ENCODE data around the gene ZP3. TPM values are rescaled to one million over a fixed set of nuclear protein-coding genes. Genes with fewer than 3 reads are reported as not detected.
"Not testable (repeated sequence)": the region's sequence is repeated elsewhere in the genome, so short reads cannot be mapped to it uniquely, and the experiment has no call there.

ZP3 gene
- total RNA-seq, 1 experiment from 2014 or later = 14.2 TPM

- H3K4me1 ChIP-seq (replicated peaks; ENCODE audit: insufficient read depth) = peaks cover 18% of the 10 kb centered on the region
- ChIA-PET POLR2A (ENCODE audit: unreplicated experiment) (interaction anchor here (0.5 to 0.7 kb wide), 3 partner anchors 34 to 102 kb away, joined by 3 to 15 read pairs (median 4); partner anchors contain the start of gene YWHAG), CTCF (no interaction called here)
- peak overlapping the region; percentile 37 for H3K27ac ChIP-seq
- BruUV-seq (replicated peaks) = TSS peak; percentile 95
- TF ChIP-seq CTCF (conservative IDR thresholded peaks at IDR 0.05) (no peak), EZH2 (IDR thresholded peaks at IDR 0.05; ENCODE audit: low read depth) (no peak)
- H2AFZ ChIP-seq = peak overlapping the region; percentile 80
- DNase-seq = no peak
- no peaks in the 10 kb centered on the region for H3K27me3 ChIP-seq (ENCODE audit: insufficient read depth, low read depth)
- intact Hi-C loops (cut with micrococcal nuclease; ENCODE audit: unreplicated experiment) = loop anchor here (1.0 kb wide), 1 partner anchor 33 kb away; no protein-coding TSS in a partner anchor
- peak overlapping the region; percentile 91; the same call in 1 of the 2 replicates for H3K4me3 ChIP-seq
- peak overlapping the region; percentile 70 for H3K4me2 ChIP-seq
- 0 out of 2 replicates have a peak, but pooled peaks cover 5% of the 10 kb centered on the region for H3F3A ChIP-seq (ENCODE audit: insufficient read depth, low read depth)
- H3K36me3 ChIP-seq (ENCODE audit: low read depth) = no peaks in the 10 kb centered on the region
- no peaks in the 10 kb centered on the region for H4K20me1 ChIP-seq (ENCODE audit: insufficient read depth)
- no peaks in the 10 kb centered on the region for H3K9me2 ChIP-seq (ENCODE audit: insufficient read depth)
- H3K9me3 ChIP-seq (ENCODE audit: insufficient read depth, low read depth) = no peaks in the 10 kb centered on the region
- no peaks in the 10 kb centered on the region for H3K79me2 ChIP-seq (ENCODE audit: low read depth)
Observed at GRCh38 chr7:76392531-76393115, 32.1 kb upstream of the ZP3 start.

- Histone ChIP-seq H3K9me3 (ENCODE audit: insufficient read depth, low read depth) (no peaks in the 10 kb centered on the region), H3K27me3 (ENCODE audit: insufficient read depth, low read depth) (no peaks in the 10 kb centered on the region), H3K79me2 (ENCODE audit: low read depth) (no peaks in the 10 kb centered on the region), H4K20me1 (ENCODE audit: insufficient read depth) (no peaks in the 10 kb centered on the region), H3F3A (ENCODE audit: insufficient read depth, low read depth) (0 out of 2 replicates have a peak, but pooled peaks cover 5% of the 10 kb centered on the region), H3K36me3 (ENCODE audit: low read depth) (no peaks in the 10 kb centered on the region), H3K4me1 (replicated peaks; ENCODE audit: insufficient read depth) (peaks cover 18% of the 10 kb centered on the region), H3K4me2 (peak overlapping the region; percentile 70), H2AFZ (peak overlapping the region; percentile 88), H3K9me2 (ENCODE audit: insufficient read depth) (no peaks in the 10 kb centered on the region), H3K27ac (peak overlapping the region; percentile 37), H3K4me3 (peak overlapping the region; percentile 91)
- BruUV-seq (replicated peaks) = no TSS peak
- no peak for TF ChIP-seq CTCF (conservative IDR thresholded peaks at IDR 0.05)
- TF ChIP-seq EZH2 (IDR thresholded peaks at IDR 0.05; ENCODE audit: low read depth) = no peak
- CTCF ChIA-PET = interaction anchor here (0.7 kb wide), 1 partner anchor 28 kb away, joined by 12 read pairs; no protein-coding TSS in a partner anchor
- DNase-seq = peak; percentile 82 to 96
- POLR2A ChIA-PET (ENCODE audit: unreplicated experiment) = interaction anchor here (0.6 kb wide), 2 partner anchors 35 to 102 kb away, joined by 3 read pairs; partner anchors contain the start of gene YWHAG
- intact Hi-C loops (cut with micrococcal nuclease; ENCODE audit: unreplicated experiment) = loop anchor here (1.0 kb wide), 1 partner anchor 34 kb away; no protein-coding TSS in a partner anchor
Observed at GRCh38 chr7:76393116-76394031, 31.4 kb upstream of the ZP3 start.

GRCh38 chr7:76394957-76395356, 29.8 kb upstream of the ZP3 start:
- CTCF ChIA-PET = no interaction called here
- H3F3A ChIP-seq (ENCODE audit: insufficient read depth, low read depth) = 0 out of 2 replicates have a peak, but pooled peaks cover 5% of the 10 kb centered on the region
- H2AFZ ChIP-seq = no peak overlapping the region
- H3K4me1 ChIP-seq (replicated peaks; ENCODE audit: insufficient read depth) = peaks cover 11% of the 10 kb centered on the region
- no peak overlapping the region for H3K27ac ChIP-seq
- POLR2A ChIA-PET (ENCODE audit: unreplicated experiment) = no interaction called here
- DNase-seq = no peak
- H3K9me3 ChIP-seq (ENCODE audit: insufficient read depth, low read depth) = no peaks in the 10 kb centered on the region
- H3K36me3 ChIP-seq (ENCODE audit: low read depth) = no peaks in the 10 kb centered on the region
- no peak overlapping the region for H3K4me3 ChIP-seq
- no peaks in the 10 kb centered on the region for H3K79me2 ChIP-seq (ENCODE audit: low read depth)
- no peaks in the 10 kb centered on the region for H3K27me3 ChIP-seq (ENCODE audit: insufficient read depth, low read depth)
- intact Hi-C loops (cut with micrococcal nuclease; ENCODE audit: unreplicated experiment) = no loop called here
- H4K20me1 ChIP-seq (ENCODE audit: insufficient read depth) = no peaks in the 10 kb centered on the region
- H3K9me2 ChIP-seq (ENCODE audit: insufficient read depth) = no peaks in the 10 kb centered on the region
- H3K4me2 ChIP-seq = no peak overlapping the region
- BruUV-seq (replicated peaks) = no TSS peak
- TF ChIP-seq EZH2 (IDR thresholded peaks at IDR 0.05; ENCODE audit: low read depth) (no peak), CTCF (conservative IDR thresholded peaks at IDR 0.05) (no peak)

GRCh38 chr7:76395605-76395964, 29.2 kb upstream of the ZP3 start:
- peaks cover 11% of the 10 kb centered on the region for H3K4me1 ChIP-seq (replicated peaks; ENCODE audit: insufficient read depth)
- H3K36me3 ChIP-seq (ENCODE audit: low read depth); H2AFZ ChIP-seq; H3F3A ChIP-seq (ENCODE audit: insufficient read depth, low read depth); H3K9me2 ChIP-seq (ENCODE audit: insufficient read depth); H3K4me3 ChIP-seq; H4K20me1 ChIP-seq (ENCODE audit: insufficient read depth); DNase-seq; H3K27ac ChIP-seq; H3K9me3 ChIP-seq (ENCODE audit: insufficient read depth, low read depth); POLR2A ChIA-PET (ENCODE audit: unreplicated experiment); H3K4me2 ChIP-seq; BruUV-seq (replicated peaks); CTCF ChIA-PET; H3K27me3 ChIP-seq (ENCODE audit: insufficient read depth, low read depth); intact Hi-C loops (cut with micrococcal nuclease; ENCODE audit: unreplicated experiment); H3K79me2 ChIP-seq (ENCODE audit: low read depth): not testable (repeated sequence)

Measured in PC-9 (cell line).